ENCODE results near the gene UCK2. TPM values are rescaled to one million over a fixed set of nuclear protein-coding genes. Genes with fewer than 3 reads are reported as not detected.

Gene UCK2
- total and polyA plus RNA-seq, 2 of the 8 experiments (the other 6 are each of a cell fraction or from before 2014, with no cell fraction given): 103 to 109 TPM

DNA sequence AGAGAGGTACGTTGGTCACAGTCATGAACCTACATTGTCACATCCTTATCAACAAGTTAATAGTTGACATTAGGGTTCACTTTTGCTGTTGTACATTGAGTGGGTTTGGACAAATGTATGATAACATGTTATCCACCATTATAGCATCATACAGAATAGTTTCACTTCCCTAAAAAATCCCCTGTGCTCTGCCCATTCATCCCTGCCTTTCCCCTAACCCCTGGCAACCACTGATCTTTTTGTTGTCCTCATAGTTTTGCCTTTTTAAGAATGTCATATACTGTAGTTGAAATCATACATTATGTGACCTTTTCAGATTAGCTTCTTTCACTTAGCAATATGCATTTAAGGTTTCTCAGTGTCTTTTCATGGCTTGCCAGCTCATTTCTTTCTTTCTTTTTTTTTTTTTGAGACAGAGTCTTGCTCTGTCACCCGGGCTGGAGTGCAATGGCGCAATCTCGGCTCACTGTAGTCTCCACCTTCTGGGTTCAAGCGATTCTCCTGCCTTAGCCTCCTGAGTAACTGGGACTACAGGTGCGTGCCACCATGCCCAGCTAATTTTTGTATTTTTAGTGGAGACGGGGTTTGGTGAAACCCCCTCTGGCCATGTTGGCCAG is 50.6 kb downstream of the UCK2 start:
- H3K23ac ChIP-seq (ENCODE audit: insufficient read length): no peak overlapping the region
- H3K4me3 ChIP-seq (ENCODE audit: extremely low read depth in 1 of 4, insufficient read depth in 2 of 4, low read depth in 3 of 4, low read length in 4 of 4): no peak overlapping the region
- DNase-seq (ENCODE audit: low read depth in 1 of 2, low spot score in 2 of 2) (no peak), FAIRE-seq (no peak)
- no peak overlapping the region for H3K9ac ChIP-seq (replicated peaks in 1 of 4; ENCODE audit: extremely low read depth in 1 of 4, low read depth in 3 of 4, low read length in 3 of 4)
- H3K4ac ChIP-seq (replicated peaks; ENCODE audit: insufficient read length, low read depth, low read length): no peak overlapping the region
- H4K91ac ChIP-seq (replicated peaks; ENCODE audit: insufficient read length, low read length): no peak overlapping the region
- 0 out of 2 replicates have a peak, but pooled peaks cover 3% of the 10 kb centered on the region for H3K79me1 ChIP-seq (ENCODE audit: low read depth, low read length)
- H2BK20ac ChIP-seq (ENCODE audit: low read length): no peak overlapping the region
- H3K27me3 ChIP-seq (replicated peaks in 1 of 4; ENCODE audit: control insufficient read depth in 3 of 4, extremely low read depth in 1 of 4, insufficient read depth in 3 of 4, low read length in 3 of 4): no peaks in the 10 kb centered on the region
- no peak overlapping the region for H4K8ac ChIP-seq (ENCODE audit: extremely low read depth, insufficient read depth, low read length)
- no peak overlapping the region for H4K5ac ChIP-seq (ENCODE audit: insufficient read length, low read depth, low read length)
- CTCF ChIA-PET (ENCODE audit: partially characterized antibody): interaction anchor here (0.6 to 1.3 kb wide), 4 partner anchors 11 to 144 kb away, joined by 3 to 4 read pairs (median 3); no protein-coding TSS in a partner anchor
- H3K9me3 ChIP-seq (ENCODE audit: insufficient read depth in 2 of 2, low read depth in 1 of 2, low read length in 1 of 2): peaks cover 8 to 10% of the 10 kb centered on the region in 2 experiments; a peak in 3 of 4 replicates
- no peak overlapping the region for H2AK5ac ChIP-seq (ENCODE audit: low read depth, low read length)
- no peak overlapping the region for H2BK5ac ChIP-seq (ENCODE audit: low read depth, low read length)
- no peak overlapping the region for H2AFZ ChIP-seq (ENCODE audit: low read length)
- POLR2A ChIA-PET (ENCODE audit: partially characterized antibody): no interaction called here
- WGBS, 2 experiments (ENCODE audit: extremely low coverage in 1 of 2, insufficient coverage in 1 of 2, insufficient read length in 1 of 2, insufficient replicate concordance in 2 of 2, low coverage in 1 of 2, low lambda C conversion rate in 2 of 2, missing lambda C conversion rate in 1 of 2): 97% methylated on average over 6 of the region's 7 CpGs; no CpG with 5 or more reads in 1 of the 2 experiments
- no peak overlapping the region for H2BK12ac ChIP-seq (ENCODE audit: low read depth, low read length)
- H3K4me1 ChIP-seq (replicated peaks in 1 of 4; ENCODE audit: control insufficient read depth in 3 of 4, insufficient read depth in 4 of 4, low read length in 3 of 4): peaks cover 0 to 8% (median 2%) of the 10 kb centered on the region in 4 experiments; a peak in 1 of 7 replicates
- H2BK120ac ChIP-seq (replicated peaks; ENCODE audit: low read depth, low read length): no peak overlapping the region
- peaks cover 0 to 18% (median 3%) of the 10 kb centered on the region in 4 experiments; a peak in 3 of 8 replicates for H3K36me3 ChIP-seq (ENCODE audit: control insufficient read depth in 2 of 4, insufficient read depth in 4 of 4, low read length in 3 of 4)
- H3K56ac ChIP-seq (replicated peaks; ENCODE audit: insufficient read length, low read depth, low read length): no peak overlapping the region
- no peak overlapping the region for H3K18ac ChIP-seq (ENCODE audit: extremely low read depth, low read length)
- no peak overlapping the region for H3K4me2 ChIP-seq (ENCODE audit: insufficient read depth in 1 of 2, low read depth in 2 of 2, low read length in 2 of 2)
- peaks cover 10% of the 10 kb centered on the region in 2 experiments for H4K20me1 ChIP-seq (replicated peaks in 1 of 2; ENCODE audit: control insufficient read depth in 1 of 2, insufficient read depth in 2 of 2, low read length in 2 of 2)
- no peak overlapping the region for H3K14ac ChIP-seq (ENCODE audit: insufficient read length)
- no peaks in the 10 kb centered on the region for H3K23me2 ChIP-seq (ENCODE audit: low read depth, low read length)
- TF ChIP-seq CHD2 (IDR thresholded peaks at IDR 0.05; ENCODE audit: low read length): no peak
- TF ChIP-seq SUZ12 (IDR thresholded peaks at IDR 0.05; ENCODE audit: low read length): no peak
- no peak for TF ChIP-seq FOSL1 (IDR thresholded peaks at IDR 0.05; ENCODE audit: insufficient read depth, low read depth, low read length)
- TF ChIP-seq RNF2 (IDR thresholded peaks at IDR 0.05; ENCODE audit: borderline replicate concordance, low read depth, low read length, missing control alignments, poor library complexity, severe bottlenecking): no peak
- TF ChIP-seq NANOG (IDR thresholded peaks at IDR 0.05; ENCODE audit: insufficient read depth, low read depth, low read length, poor library complexity, severe bottlenecking): no peak
- TF ChIP-seq HDAC2 (IDR thresholded peaks at IDR 0.05; ENCODE audit: borderline replicate concordance in 1 of 2, low read depth in 2 of 2, low read length in 2 of 2): no peak
- no peak for TF ChIP-seq GABPA (IDR thresholded peaks at IDR 0.05; ENCODE audit: borderline replicate concordance, insufficient read depth, low read length)
- no peak for TF ChIP-seq CHD1 (IDR thresholded peaks at IDR 0.05; ENCODE audit: low read depth, low read length)
- no peak for TF ChIP-seq POU5F1 (IDR thresholded peaks at IDR 0.05; ENCODE audit: low read depth, low read length)
- TF ChIP-seq RAD21 (IDR thresholded peaks at IDR 0.05 in 1 of 2, conservative IDR thresholded peaks at IDR 0.05 in 1 of 2; ENCODE audit: low read depth in 2 of 2, low read length in 2 of 2): no peak
- peaks cover 18 to 99% of the 10 kb centered on the region in 2 experiments for H3K79me2 ChIP-seq (ENCODE audit: control insufficient read depth in 1 of 2, insufficient read depth in 2 of 2, low read length in 2 of 2)
- H2BK15ac ChIP-seq (ENCODE audit: low read length): no peak overlapping the region
- no peak overlapping the region for H3K27ac ChIP-seq (ENCODE audit: low read depth, low read length)

Data from H1 (cell line).